DMS53 (cell line): ENCODE data around the gene OR13D1.
"Not testable (repeated sequence)": the region's sequence is repeated elsewhere in the genome, so short reads cannot be mapped to it uniquely, and the experiment has no call there.

ENCODE experiments used
- DNase-seq: peaks from one replicate; lab custom pipeline; 2025; lab: John Stamatoyannopoulos, UW

Gene OR13D1

DNA sequence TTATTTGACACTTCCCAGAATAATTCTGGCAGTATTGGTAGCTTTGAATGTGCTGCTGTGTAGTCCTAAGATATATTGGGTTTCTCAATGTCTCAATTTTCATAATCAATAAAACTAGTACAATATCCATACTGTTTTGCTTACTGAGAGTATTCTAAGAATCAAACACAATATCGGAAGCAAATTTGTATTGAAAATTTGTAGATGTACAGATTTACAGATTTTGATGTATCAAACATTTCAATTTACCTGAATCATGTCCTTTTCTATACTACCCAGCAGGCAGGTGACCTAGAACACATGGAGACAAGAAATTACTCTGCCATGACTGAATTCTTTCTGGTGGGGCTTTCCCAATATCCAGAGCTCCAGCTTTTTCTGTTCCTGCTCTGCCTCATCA lies at the start of gene OR13D1:
Gene OR13D1 (plus strand): TSS at position 301 of the 400 bp plus-strand sequence. CDS start 0 bp downstream, at position 301.
- no peak for DNase-seq

DNA sequence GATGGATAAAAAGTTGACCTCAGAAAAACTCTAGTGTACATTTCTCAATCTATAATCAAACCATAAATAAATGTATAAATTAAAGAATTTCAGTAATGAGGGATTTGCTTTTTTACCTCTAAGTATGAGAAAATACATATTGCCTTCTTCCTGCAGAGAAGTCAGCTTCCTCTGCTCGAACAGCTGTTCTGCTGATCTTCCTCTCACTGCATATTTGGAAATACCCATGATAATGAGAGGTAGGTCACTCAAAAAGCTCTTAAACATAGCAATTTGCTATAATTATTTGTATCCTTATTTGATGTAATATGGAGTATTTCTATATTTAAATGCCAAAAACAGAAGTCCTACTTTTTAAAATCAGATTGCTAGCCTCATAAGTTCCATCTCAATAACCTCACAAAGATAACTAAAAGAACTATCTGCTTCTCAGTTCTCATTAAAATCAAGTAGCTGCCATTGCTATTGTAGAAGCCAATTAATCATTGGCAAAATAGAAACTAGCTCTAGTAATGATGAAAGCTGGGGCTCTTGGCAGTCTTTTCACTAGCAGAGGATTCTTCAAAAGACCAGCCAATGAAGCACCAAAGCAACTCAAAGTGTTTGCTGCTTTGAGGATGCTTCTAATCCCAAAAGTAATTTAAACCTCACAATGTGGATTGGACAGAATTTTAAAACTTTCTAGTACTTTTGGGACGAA lies 35.7 kb upstream of the OR13D1 start:
- no peak for DNase-seq

- no peak for DNase-seq
Measured at GRCh38 chr9:104675611-104676010, 18.7 kb upstream of the OR13D1 start.

GRCh38 chr9:104682642-104683041 lies 11.7 kb upstream of the OR13D1 start:
- peak; percentile 71 for DNase-seq

DNA sequence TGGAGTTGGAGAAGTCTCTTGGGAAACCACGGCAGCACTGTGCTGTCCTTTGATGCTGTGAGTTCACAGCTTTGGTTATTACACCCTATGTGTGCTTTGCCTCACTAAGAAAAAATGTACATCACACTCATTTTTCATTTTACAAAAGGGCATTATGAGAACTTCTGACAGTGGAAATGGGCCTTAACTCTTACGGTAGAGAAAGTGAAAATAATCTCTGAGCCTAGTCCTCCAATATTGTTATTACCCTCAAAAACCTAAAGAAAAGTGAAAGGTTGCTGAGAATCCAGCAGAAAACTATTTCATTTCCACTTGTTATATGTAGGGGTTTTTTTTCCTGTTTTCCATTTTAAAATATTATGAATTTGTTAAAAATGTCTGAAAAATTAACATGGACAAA lies 8.2 kb upstream of the OR13D1 start:
- DNase-seq: no peak

DNA sequence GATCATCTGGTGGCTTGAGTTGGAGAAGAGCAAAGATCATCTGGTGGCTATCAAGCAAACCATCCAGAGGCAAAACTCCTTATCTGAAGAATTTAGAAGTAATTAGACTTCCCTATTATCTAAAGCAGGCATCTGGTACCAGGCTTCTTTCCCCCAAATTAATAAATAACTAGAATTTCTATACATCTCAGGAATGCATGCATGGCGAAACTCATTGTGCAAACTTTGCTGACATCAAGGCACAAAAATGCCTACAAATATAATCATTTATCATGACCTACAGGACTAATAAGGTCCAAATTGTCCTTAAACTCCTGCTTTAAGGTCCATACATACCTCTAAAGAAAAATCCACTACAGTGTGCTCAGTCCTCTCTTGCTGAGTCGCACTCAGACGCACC lies 6.0 kb downstream of the OR13D1 start:
- DNase-seq: no peak

- not testable (repeated sequence) for DNase-seq
Measured at GRCh38 chr9:104708737-104709136, 14.4 kb downstream of the OR13D1 start.

GRCh38 chr9:104711604-104712003 lies 17.3 kb downstream of the OR13D1 start:
- DNase-seq: no peak

DNA sequence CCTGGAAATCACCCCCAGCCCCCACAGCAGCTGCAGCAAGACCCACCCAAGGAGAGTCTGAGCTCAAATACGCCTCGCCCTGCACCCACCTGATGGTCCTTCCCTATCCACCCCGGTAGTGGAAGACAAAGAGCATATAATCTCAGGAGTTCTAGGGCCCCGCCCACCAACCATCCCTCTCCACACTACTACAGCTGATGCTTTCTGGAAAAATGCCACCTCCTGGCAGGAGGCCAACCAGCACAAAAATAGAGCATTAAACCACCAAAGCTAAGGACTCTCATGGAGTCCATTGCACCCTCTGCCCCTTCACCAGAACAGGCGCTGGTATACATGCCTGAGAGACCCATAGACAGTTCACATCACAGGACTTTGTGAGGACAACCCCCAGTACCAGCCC lies 30.7 kb downstream of the OR13D1 start:
- DNase-seq: no peak

- DNase-seq: no peak
Measured at GRCh38 chr9:104738452-104738851, 44.1 kb downstream of the OR13D1 start.

DNA sequence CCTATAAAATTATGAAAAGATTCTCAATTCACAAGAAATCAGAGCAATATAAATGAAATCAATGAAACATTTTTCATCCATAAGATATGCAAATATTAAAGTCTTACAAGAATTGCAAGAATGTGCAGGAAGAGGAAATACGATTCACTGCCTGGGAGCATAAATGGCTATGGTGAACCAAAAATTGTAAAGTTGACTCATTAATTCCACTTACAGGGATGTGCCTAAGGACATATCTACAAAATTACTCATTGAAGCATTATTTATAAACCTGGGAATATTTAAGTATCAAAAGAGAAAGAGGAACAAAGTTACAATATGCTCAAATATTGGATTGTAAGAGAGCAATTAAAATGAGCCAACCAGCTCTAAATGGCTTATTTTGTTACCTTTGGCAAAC lies 46.3 kb downstream of the OR13D1 start:
- DNase-seq: no peak

GRCh38 chr9:104743376-104743985 lies 49.2 kb downstream of the OR13D1 start:
- DNase-seq: peak; percentile 67
